HuH-7 (cell line): Measurements from ENCODE around the gene NTN1.

ENCODE experiments used
- DNase-seq: peaks from one replicate; pipeline ENCODE4 v3.0.0; 2011; ENCODE audit warnings: low spot score

The NTN1 gene

GRCh38 chr17:9006175-9006767, 15.0 kb upstream of the NTN1 start:
- peak; percentile 50 for DNase-seq

- DNase-seq, result no peak
Observed at GRCh38 chr17:9007052-9007714, 14.1 kb upstream of the NTN1 start.

GRCh38 chr17:9009096-9009495, 12.2 kb upstream of the NTN1 start:
- no peak for DNase-seq

- no peak for DNase-seq
Observed at GRCh38 chr17:9009737-9010136, 11.6 kb upstream of the NTN1 start.

GRCh38 chr17:9011001-9011400, 10.3 kb upstream of the NTN1 start:
- DNase-seq, result no peak

GRCh38 chr17:9016941-9017552, 4.3 kb upstream of the NTN1 start:
- DNase-seq, result no peak

- no peak for DNase-seq
Observed at GRCh38 chr17:9018726-9019125, 2.6 kb upstream of the NTN1 start.

GRCh38 chr17:9020096-9020823, 1.1 kb upstream of the NTN1 start:
- no peak for DNase-seq

- no peak for DNase-seq
Observed at GRCh38 chr17:9020824-9021157, 519 bp upstream of the NTN1 start.

GRCh38 chr17:9021992-9022572, 772 bp downstream of the NTN1 start:
- no peak for DNase-seq

- no peak for DNase-seq
Observed at GRCh38 chr17:9022573-9023391, 1.5 kb downstream of the NTN1 start.

- no peak for DNase-seq
Observed at GRCh38 chr17:9023392-9024218, 2.3 kb downstream of the NTN1 start.

- no peak for DNase-seq
Observed at GRCh38 chr17:9024497-9024896, 3.2 kb downstream of the NTN1 start.

GRCh38 chr17:9026741-9027140, 5.4 kb downstream of the NTN1 start:
- DNase-seq, result no peak

- peak; percentile 62 for DNase-seq
Observed at GRCh38 chr17:9028202-9028987, 7.1 kb downstream of the NTN1 start.

GRCh38 chr17:9028988-9029570, 7.8 kb downstream of the NTN1 start:
- no peak for DNase-seq

- no peak for DNase-seq
Observed at GRCh38 chr17:9032151-9032550, 10.8 kb downstream of the NTN1 start.

GRCh38 chr17:9032583-9032982, 11.3 kb downstream of the NTN1 start:
- no peak for DNase-seq

- DNase-seq, result no peak
Observed at GRCh38 chr17:9035249-9035648, 13.9 kb downstream of the NTN1 start.

GRCh38 chr17:9036336-9036735, 15.0 kb downstream of the NTN1 start:
- no peak for DNase-seq
